ENCODE measurements around the gene PRDM15.

Gene PRDM15

DNA sequence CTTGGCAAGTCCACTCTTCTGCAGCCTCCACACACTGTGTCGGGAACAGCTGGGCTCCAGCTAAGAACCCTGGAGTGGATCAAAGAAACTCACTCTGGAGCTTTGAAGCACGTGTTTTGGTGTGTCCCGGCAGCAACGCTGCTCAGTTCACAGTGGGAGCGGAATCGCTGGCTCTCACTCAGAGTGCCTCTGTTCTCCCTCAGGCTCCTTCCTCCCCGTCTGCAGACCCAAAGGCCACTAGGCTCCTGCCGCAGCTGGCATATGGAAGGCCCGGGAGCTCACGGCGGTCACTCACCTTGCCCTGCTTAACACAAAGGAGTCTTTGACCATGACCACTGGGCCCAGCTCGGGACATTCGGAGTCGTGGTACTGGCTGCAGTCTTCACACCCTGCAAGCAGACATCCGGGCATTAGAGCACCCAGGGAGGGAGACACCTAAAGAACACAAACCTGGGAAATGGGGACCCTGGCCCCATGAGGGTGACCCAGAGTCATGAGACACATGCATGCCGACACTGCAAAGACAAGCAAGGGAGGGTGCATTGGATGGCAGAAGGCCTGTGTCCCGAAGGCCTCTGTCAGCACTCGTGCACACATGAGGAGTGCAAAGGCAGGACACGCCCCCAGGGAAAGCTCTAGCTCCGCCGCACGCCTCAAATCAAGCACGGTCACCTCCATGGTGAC lies 19.7 kb downstream of the PRDM15 start:
- no peak for DNase-seq

DNA sequence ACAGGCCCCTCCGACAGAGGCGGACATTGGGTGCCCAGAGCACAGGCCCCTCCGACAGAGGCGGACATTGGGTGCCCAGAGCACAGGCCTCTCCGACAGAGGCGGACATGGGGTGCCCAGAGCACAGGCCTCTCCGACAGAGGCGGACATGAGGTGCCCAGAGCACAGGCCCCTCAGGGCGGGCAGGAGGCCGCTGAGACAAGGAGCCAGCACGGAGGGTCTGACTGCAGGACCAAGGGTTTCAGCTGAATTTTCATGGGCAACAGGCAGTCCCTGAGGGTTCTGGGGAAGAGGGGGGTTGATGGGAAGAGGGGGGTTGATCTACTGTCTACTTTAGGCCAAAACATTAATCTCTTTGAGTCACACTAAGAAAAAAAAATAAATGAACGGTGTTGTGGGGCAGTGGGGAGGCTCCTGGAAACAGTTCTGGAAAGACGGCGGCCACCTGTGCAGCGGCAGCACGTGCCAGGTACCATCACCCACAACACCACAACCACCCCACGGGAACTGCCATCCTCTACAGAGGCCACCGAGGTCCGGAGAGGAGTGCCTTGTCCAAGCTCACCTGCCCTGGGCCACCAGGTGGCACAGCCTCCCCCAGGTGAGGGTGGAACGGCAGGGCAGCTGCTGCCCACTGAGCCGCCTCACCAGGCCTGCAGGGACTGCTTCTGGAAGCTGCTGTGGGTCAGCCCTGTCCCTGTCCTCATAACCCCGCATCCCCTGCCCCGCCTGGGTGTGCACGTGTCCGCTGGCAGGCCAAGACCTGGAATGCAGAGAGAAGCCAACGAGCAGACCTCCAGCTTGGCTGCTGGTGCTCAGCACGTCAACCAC lies 20.5 kb downstream of the PRDM15 start:
- DNase-seq, result no peak

DNA sequence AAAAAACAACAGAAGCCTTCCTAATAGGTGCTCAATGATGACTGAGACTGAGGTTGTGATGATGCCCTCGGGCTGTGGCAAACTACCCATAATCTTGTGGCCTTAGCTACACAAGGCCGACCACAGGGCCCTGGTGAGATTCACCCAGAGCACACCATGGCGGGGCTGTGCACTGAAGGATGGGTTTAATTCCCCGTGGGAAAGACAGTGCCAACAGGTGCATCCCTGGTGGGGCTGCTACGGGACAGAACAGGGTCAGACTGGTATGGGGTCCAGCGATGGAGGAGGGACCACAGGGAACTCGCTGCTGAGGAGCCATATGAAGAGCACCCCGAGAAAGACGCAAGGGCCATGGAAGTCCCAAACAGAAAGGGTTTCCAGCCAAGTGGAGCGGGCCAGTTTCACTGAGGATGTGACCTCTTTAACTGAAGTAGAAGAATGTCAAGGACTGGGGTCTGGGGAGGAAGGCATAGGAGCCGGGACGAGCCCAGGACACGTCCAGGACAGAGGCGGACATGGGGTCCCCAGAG lies 21.3 kb downstream of the PRDM15 start:
- no peak for DNase-seq

DNA sequence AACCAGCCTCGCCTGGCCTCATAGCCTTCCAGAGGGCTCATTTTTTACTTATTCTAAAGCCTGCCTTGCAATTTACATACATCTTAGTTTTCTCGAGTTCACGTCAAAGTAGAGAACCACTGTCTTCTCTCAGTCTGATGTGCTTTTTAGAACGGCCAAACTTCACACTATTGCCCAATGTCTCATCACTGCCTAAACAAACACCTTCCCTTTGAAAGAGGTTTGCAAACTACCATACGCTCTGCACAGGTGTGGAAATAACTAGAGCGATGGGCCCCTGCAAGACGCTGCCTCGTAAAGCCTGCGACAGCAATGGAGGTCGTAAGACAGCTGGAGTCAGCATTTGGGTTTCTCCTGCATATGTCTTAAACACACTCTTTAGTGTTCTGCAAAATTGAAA lies 22.6 kb downstream of the PRDM15 start:
- no peak for DNase-seq

DNA sequence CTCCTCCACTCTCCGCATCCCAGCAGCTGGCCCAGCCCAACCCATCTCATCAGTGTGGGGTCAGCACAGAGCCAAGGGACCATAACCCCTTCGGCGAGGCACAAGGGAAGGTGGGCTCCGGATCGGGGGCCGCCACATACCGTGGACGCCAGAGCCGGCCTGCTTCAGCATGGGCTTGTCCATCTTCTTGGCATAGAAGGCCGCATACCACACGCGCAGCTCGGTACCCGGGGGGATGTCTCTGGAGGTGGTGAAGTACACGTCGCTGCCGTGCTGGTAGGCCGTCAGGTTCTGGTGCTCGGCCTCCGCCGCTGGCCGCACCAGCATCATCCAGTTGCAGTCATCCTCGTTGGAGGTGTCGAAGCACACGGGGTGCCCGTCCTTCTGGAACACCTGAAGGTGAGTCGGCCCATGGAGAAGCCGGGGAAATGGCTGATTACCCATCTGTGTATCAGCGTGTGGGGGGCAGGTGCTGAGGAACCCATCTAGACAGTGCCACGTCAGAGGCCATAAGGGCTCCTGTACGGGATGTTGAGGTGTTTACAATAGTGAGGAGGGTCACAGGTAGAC lies 24.6 kb downstream of the PRDM15 start:
- no peak for DNase-seq

DNA sequence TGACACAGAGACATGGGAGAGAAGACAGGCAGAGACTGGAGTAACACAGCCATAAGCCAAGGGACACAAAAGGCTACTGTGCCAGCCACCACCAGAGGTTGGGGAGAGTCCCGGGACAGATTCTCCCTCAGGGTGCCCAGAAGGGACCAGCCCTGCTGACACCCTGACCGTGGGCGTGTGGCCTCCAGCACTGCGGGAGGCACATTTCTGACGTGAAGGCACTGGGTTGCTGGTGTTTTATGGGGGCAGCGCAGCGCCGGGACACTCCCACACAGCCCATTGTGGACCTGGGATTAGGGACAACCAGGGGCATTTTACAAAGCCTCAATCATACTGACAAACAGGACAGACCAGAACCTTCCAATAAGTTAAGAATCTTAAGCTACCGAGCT lies 26.2 kb downstream of the PRDM15 start:
- DNase-seq, result no peak

DNA sequence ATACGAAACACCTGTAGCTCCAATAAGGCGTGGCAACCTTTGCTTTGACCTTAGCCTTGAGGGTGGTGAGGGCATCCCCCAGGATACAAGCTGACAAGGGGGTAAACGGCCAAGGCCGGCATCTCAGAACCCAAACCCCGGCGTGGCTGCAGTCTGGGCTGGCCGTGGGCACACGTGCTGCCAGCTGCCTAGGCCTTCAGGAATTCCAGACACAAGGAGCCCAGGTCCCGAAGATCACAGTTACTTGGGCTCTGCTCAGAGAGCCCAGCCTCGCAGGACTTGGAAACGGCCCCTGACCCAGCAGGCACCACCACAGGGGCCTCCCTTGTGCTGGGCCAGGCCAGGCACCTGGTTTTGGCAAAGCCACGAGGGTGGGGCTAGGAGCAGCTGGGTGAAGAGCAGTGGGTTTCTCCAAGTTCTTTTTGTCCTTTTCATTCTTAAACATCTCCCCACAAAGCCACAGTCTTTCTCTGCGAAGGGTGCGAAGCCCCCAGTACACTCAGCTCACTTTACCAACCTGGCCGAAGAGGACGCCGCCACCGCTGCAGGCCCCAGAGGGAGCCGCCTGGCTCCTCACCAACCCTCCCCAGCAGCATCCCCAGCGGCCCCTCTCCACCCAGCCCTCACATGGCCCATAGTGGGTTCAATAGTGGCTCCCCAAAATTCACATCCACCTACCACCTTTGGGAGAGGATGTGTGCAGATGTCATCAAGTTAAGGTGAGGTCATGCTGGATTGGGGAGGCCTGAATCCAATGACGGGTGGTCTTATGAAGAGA lies 26.8 kb downstream of the PRDM15 start:
- no peak for DNase-seq

DNA sequence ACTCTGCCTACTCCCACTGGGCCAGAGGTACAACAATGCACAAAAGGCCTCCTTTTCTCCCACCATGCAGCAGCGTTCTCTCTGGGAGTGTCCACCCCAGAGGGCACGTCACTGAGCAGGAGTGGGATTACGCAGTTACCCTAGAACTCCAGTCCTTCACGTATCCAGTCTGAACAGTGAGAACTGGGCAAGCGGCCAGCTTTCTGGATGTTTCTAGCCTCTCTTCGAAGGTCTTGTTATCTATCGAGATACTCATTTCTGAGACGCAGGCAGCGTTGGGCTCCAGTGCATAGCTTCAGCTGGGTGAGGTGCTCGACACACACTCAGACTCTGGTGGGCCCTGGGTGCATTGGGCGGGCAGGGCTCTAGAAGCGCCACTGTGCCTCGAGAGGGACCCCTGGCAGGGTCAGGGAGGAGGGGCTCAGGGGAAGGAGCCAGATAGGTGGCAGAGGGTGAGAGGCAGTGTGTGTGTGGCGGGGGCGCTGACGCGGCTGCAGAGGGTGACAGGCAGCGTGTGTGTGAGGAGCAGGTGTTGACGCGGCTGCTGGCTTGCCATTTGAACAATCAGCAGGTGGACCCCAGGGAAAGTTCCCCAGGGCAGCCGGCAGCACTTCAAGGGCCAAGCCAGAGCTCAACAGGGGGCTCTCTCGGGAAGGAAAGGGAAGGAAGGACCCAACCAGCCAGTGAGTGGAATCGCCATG lies 27.9 kb downstream of the PRDM15 start:
- no peak for DNase-seq

DNA sequence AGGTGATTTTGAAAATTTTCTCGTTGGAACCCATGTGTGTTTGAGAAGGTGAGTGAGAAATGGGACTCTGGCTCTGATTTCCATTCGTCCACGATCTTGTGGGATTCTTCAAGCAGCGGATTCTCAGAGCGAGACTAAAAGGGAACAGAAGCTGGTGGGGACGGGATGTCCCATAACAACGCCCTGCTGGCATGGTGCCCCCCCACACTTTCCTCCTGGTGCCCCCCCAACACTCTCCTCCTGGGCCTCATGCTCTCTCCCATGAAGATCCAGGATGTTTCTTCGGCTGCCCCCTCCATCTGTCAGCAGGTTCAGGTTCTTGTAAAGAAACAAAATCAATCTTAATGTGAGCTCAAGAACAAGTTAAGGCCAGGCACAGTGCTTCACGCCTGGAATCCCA lies 29.1 kb downstream of the PRDM15 start:
- no peak for DNase-seq

DNA sequence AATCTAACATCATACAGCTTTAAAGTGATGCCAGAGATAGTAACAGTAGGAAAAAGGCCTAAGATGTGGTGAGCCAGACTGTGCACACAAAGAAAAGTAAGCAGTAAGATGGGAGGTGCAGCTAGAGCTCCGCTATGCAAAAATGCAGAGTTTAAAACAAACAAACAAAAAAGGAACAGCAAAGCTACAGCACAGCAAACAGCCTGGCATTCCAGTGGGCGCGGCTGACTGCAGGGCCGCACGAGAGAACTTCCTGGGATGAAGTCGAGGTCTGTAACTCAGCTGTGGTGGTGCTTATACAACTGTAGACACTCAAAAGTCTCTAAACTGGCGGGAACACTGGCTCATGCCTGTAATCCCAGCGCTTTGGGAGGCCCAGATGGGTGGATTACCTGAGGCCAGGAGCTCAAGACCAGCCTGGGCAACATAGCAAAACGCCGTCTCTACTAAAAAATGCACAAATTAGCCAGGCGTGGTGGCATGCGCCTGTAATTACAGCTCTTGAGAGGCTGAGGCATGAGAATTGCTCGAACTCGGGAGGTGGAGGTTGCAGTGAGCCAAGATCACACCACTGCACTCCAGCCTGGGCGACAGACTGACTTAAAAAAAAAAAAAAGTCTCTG lies 30.1 kb downstream of the PRDM15 start:
- no peak for DNase-seq

DNA sequence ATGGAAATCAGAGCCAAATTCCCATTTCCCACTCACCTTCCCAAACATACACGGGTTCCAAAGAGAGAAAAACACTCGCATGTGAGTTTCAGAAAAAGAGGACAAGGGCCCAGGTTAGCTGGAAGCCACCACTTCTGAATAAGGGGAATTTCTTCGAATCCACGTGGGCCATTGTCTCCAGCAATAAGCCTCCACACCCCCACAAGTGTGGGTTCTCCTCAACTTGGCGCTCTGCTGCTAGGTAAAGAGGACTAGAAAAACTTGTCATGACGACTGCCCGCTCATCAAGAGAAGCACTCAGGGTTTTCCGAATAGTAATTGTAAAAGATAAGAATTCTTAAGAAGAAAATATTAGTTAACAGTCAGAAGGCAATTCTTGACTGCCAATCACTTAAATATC lies 30.6 kb downstream of the PRDM15 start:
- no peak for DNase-seq

DNA sequence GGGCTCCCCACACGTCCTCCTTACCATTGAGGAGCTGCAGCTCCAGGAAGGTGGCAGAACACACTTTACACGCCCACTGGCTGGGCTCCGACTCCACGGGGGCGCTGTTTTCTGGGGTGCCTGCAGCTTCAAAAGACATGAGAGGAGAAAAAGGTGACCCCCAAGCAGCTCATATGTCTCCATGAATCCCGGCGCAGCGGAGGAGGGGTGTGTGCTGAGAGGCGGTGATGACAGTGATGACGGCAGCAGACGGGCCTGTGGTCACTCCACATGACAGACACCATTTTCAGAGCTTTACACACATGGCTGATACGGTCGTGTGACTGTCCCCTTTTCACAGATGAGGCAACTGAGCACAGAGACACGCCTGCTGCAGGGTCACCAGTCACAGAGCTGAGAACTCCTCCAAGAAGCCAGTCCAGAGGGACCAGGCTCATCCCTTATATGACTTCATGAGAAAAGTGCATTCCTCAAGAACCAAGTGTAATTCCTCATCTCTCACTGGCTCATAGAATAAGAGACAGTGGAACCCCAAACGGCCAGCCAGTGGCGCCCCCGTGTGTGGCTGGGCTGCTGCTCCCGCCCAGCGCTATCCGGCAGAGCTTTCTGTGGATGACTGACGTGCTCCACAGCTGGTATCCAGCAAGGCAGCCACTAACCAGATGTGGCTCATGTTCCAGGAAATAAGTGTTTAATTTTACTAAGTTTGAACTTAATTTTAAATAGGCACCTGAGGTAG lies 31.9 kb downstream of the PRDM15 start:
- DNase-seq, result no peak

DNA sequence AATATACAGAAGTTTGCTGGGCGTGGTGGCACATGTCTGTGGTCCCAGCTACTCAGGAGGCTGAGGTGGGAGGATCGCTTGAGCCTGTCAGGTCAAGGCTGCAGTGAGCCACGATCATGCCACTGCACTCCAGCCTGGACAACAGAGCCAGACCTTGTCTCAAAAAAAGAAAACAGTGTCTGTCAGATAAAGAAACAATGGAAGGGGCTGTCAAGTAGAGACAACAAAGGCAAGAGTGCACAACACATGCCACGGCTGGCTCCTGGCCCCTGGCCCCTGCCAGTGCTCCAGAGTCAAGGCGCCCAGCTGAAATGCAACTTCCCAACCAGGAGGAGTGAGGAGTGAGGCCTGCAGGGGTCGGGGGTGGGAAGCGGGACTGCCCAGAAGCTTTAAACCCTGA lies 32.6 kb downstream of the PRDM15 start:
- no peak for DNase-seq

DNA sequence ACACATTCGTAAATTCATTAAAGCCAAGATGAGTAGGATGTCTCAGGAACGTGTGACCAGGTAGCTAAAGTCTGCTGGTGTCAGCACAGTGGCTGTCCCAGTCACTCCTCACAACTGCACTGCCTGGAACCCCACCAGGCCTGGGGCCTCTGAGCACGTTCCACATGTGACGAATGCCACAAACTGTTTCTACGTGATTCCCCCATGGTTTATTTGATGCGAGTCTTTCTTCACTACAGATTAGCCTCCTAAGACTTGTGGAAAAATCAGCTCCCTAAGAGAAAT lies 33.2 kb downstream of the PRDM15 start:
- DNase-seq, result no peak

DNA sequence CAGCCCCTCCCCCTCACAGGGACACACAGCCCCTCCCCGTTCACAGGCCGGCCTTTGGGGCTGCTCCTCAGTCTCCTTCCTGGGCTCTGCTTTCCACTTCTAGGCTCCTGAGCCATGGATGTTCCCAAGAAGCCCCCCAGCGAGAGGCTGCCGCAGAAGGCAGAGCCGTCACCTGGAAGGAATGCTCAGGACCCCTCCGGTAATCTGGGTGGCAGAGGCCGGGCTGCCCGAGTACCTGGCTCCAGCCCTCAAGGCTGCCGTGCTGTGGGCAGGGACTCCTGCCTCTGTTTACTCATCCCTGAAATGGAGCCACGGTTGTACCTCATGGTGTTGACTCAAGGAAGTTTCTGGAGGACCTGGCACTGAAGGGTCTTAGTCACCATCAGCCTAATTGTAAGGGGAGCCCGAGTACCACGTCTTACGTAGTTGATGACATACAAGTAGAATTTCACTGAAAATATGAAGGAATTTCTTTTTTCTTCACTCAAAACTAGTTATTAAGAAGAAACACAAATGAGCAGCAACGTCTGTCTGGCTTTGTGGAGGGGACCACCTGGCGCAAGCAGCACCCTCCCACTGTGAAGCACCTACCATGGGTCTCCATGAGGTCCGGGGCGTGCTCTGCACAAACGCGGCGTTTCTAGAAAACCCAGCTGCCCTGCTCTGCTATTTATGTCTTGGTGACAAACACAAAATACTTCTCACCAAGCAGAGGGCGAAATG lies 33.7 kb downstream of the PRDM15 start:
- DNase-seq, result no peak

DNA sequence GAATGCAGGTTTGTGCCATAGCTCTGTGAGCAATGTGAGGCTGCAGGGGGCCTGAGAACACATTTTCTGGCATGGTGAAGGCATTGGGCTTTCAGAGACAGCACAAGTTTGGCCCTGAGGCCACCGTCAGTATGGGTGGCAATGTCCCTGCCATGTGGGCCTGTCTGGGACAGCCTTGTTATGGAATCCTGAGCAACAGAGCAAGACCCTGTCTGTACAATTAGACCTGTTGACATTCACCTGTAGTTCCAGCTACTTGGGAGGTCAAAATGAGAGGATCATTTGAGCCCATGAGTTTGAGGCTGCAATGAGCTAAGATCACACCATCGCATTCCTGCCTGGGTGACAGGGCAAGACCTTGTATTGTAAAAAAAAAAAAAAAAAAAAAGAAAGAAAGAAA lies 35.6 kb downstream of the PRDM15 start:
- DNase-seq, result no peak

DNA sequence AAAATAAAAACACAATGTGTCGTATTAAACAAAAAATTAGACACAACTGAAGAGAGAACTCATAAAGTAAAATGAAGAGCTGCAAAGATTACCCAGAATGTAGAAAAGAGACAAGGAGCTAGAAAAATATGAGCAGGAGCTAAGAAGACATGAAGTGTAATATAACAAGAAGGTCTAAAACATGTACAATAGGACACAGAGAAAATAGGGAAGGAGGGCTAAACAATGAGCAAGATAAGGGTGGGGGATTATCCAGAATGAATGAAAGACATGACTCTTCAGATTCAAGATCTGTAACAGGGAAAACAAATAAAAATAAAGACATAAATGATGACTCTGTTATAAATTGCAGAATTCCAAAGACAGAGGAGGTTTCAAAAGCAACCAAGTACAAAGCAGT lies 38.3 kb downstream of the PRDM15 start:
- no peak for DNase-seq

DNA sequence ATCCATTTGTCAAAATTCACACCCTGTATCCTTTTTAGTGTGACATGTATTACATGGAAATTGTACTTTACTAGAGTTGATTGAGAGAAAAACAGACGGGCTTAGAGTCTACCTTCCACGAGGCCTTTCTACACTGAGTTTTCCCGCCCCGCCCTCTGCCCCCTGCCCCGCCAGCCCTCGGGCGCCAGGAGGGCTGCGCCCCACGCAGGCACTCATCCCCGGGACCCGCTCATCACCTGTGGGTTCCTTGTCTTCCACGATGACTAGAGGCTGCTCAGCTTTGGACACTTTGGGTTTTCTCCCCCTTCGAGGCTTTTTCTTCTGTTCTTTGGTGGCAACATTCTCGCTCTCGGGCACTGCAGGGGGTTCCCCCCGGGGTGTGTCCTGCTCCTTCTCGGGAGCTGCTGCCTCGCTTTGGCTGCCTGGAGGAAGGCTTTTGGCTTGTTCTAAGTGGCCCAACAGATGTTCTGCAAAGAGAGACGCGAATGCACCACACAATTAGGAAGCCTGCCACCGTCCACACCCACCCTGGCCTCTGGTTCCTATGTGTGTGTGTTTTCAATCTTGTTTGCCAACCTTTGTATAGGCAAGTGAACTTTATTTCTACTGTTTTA lies 39.6 kb downstream of the PRDM15 start:
- no peak for DNase-seq

DNA sequence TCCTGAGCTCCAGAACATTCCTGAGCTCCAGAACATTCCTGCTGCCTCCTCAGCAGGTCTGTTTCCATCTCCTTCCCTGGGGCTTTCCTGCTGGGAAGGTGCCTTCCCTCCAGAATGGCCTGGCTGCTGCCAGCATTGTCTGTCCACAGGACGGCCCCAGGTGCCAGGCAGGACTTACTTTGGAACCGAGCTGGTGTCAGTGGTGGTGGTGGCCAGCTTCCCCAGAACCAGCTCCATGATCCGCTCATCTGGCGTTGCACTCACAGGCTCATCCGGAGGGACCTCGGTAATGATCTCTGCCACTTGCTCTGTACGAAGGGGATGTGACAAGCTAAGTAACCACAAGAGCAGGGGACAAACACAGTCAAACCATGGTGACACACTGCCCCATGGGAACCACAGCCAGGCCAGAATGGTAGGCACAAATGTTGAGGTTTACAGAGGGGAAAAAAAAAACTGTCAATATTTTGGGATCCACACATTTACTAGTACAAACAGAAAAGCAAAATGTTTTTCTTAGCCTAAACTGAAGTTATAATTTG lies 41.3 kb downstream of the PRDM15 start:
- DNase-seq, result no peak

All from activated gamma-delta T cell treated with Interleukin-2 at 50 U/mL for 16 hours (primary cell).